ENCODE measurements around the gene PTK6. TPM values are rescaled to one million over a fixed set of nuclear protein-coding genes. Genes with fewer than 3 reads are reported as not detected.

PTK6 gene
- total and polyA plus RNA-seq, 8 donors: 0.61 to 4.5 (median 1.2) TPM

- TF ChIP-seq CTCF (IDR thresholded peaks at IDR 0.05): no peak
- no peak for DNase-seq
These were observed 18.6 kb upstream of the PTK6 start for GRCh38 chr20:63555661-63556381.

GRCh38 chr20:63554361-63555278, 17.4 kb upstream of the PTK6 start:
- DNase-seq (no peak), FAIRE-seq (no peak), ATAC-seq (peak in 2 of 4 donors; percentile 10 to 14)
- H3K9me3 ChIP-seq: no peaks in the 10 kb centered on the region
- intact Hi-C loops (cut with DNase I): no loop called here
- H3K4me3 ChIP-seq: peak overlapping the region in 2 of 4 donors; percentile 46 to 60
- no peaks in the 10 kb centered on the region for H3K4me1 ChIP-seq
- no peak for TF ChIP-seq CTCF (IDR thresholded peaks at IDR 0.05)
- 71 to 80% methylated on average over 28 to 38 of the region's 38 CpGs for WGBS, 2 donors
- no peak overlapping the region for H3K27ac ChIP-seq
- no peaks in the 10 kb centered on the region for H3K27me3 ChIP-seq
- H3K36me3 ChIP-seq: no peaks in the 10 kb centered on the region

More at GRCh38 chr20:63555661-63556381, 18.6 kb upstream of the PTK6 start:
- Histone ChIP-seq H3K9me3 (no peaks in the 10 kb centered on the region), H3K27ac (no peak overlapping the region), H3K4me1 (no peaks in the 10 kb centered on the region), H3K27me3 (no peaks in the 10 kb centered on the region), H3K36me3 (peaks cover 0 to 11% (median 0%) of the 10 kb centered on the region in 3 donors), H3K4me3 (no peak overlapping the region)
- WGBS, 2 donors: 91 to 95% methylated on average over 45 of the region's 45 CpGs
- intact Hi-C loops (cut with DNase I): no loop called here
- ATAC-seq (no peak), FAIRE-seq (no peak)

GRCh38 chr20:63553933-63554290, 16.7 kb upstream of the PTK6 start, which contains the start of gene FNDC11:
Gene FNDC11, plus strand, starts transcription at chr20:63554159. Its CDS starts 1,505 bp downstream, at chr20:63555664.
- H3K27ac ChIP-seq: no peak within 1 kb of the TSS
- WGBS, 2 donors: 3 to 6% methylated on average over 23 to 34 of the region's 34 CpGs
- DNase-seq: peak in 1 of 6 donors; percentile 76

GRCh38 chr20:63553251-63553932, 16.2 kb upstream of the PTK6 start:
- Histone ChIP-seq H3K4me1 (no peaks in the 10 kb centered on the region), H3K36me3 (no peaks in the 10 kb centered on the region), H3K27me3 (no peaks in the 10 kb centered on the region), H3K9me3 (no peaks in the 10 kb centered on the region), H3K4me3 (peak overlapping the region; percentile 20 to 60 (median 34)), H3K27ac (no peak overlapping the region)
- no peak for FAIRE-seq
- 3 to 6% methylated on average over 23 to 37 of the region's 37 CpGs for WGBS, 2 donors
- TF ChIP-seq CTCF (IDR thresholded peaks at IDR 0.05): no peak
- peak; percentile 53 to 93 (median 82) for DNase-seq
- intact Hi-C loops (cut with DNase I): no loop called here
- peak; percentile 59 to 89 (median 82) for ATAC-seq

More at GRCh38 chr20:63553933-63554290, 16.7 kb upstream of the PTK6 start, which contains the start of gene FNDC11:
- ATAC-seq (peak; percentile 38 to 67 (median 58)), FAIRE-seq (no peak)
- no peaks in the 10 kb centered on the region for H3K9me3 ChIP-seq
- no peak for TF ChIP-seq CTCF (IDR thresholded peaks at IDR 0.05)
- intact Hi-C loops (cut with DNase I): no loop called here
- H3K4me3 ChIP-seq: peak within 1 kb of the TSS; percentile 20 to 60 (median 34)
- no peaks in the 10 kb centered on the region for H3K27me3 ChIP-seq
- H3K4me1 ChIP-seq: no peaks in the 10 kb centered on the region
- H3K36me3 ChIP-seq: no peaks in the 10 kb centered on the region
